Measurements from ENCODE around the gene CPE. TPM values are rescaled to one million over a fixed set of nuclear protein-coding genes. Genes with fewer than 3 reads are reported as not detected.

Gene CPE
- total RNA-seq, 6 experiments from 2014 or later, result 0.09 TPM; not detected in 5

DNA sequence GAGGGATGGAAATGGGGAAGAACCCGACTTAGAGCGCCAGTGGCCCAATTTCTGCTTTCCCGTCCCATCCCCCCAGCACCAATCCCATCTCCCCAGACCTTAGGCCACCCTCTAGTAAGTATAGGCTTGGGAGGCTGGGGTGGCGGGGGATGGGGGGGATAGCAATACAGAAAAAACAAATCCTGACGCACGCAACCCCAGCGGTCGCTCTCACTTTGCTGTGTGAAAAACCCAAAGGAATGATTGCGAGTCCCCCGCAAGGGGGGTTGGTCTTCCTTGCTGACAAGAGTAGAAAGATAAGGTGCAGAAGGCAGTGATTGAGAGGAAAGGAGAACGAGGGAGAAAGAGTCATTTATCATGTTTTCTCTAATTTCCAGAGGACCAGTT, 863 bp downstream of the CPE start:
- Mint-ChIP-seq H3K4me3 (no peak overlapping the region), H3K9me3 (no peaks in the 10 kb centered on the region; the same call in 1 of the 2 replicates), H3K27me3 (ENCODE audit: insufficient read depth) (peaks cover 8% of the 10 kb centered on the region; the same call in 1 of the 2 replicates), H3K36me3 (ENCODE audit: low read depth) (no peaks in the 10 kb centered on the region), H3K27ac (no peak overlapping the region), H3K4me1 (ENCODE audit: low read depth) (no peaks in the 10 kb centered on the region)
- no peak for DNase-seq
- TF ChIP-seq, protein P1, sequence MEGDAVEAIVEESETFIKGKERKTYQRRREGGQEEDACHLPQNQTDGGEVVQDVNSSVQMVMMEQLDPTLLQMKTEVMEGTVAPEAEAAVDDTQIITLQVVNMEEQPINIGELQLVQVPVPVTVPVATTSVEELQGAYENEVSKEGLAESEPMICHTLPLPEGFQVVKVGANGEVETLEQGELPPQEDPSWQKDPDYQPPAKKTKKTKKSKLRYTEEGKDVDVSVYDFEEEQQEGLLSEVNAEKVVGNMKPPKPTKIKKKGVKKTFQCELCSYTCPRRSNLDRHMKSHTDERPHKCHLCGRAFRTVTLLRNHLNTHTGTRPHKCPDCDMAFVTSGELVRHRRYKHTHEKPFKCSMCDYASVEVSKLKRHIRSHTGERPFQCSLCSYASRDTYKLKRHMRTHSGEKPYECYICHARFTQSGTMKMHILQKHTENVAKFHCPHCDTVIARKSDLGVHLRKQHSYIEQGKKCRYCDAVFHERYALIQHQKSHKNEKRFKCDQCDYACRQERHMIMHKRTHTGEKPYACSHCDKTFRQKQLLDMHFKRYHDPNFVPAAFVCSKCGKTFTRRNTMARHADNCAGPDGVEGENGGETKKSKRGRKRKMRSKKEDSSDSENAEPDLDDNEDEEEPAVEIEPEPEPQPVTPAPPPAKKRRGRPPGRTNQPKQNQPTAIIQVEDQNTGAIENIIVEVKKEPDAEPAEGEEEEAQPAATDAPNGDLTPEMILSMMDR (IDR thresholded peaks at IDR 0.05), result no peak

DNA sequence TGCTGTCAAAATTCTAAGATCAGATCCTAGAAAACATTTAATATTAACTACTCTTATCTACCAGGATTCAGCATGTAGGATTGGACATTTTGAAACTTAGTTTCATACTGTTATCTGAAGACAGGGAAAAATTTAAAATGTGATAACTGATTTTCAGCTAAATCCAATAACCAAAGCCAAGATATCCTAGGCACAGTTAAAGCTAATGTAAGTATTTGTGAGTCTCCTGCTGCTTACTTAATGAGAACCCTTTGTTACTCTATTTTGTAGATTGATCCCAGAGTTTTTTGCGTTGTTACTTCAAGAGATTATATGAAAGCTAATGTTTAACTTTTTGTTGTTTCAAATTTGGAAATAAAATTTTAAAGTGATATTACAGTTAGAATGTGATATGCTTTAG, 2.0 kb downstream of the CPE start:
- no peaks in the 10 kb centered on the region for H3K4me1 Mint-ChIP-seq (ENCODE audit: low read depth)

DNA sequence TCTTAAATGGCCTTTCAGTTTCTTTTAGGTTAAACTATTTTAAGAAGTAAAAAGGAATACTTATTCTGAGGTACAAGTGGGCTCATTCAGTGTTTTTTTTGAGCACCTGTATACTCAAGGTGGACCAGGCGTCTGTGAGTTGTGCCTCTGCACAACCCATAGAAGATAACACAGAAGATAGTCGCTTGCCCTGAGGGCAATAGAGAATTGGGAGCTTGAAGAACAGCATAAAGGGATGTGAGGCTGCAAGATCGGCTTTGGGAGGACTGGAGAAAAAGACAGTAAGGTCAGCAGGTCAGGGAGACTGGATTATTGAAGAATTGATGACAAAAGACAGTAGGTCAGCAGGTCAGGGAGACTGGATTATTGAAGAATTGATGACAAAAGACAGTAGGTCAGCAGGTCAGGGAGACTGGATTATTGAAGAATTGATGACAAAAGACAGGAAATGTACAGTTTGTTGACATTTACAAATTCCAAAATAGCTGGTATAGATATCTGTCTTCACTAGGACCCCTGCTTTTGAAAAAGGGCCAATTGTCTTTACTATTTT, 3.1 kb downstream of the CPE start:
- H3K4me1 Mint-ChIP-seq (ENCODE audit: low read depth), result no peaks in the 10 kb centered on the region
- TF ChIP-seq, protein P1 (IDR thresholded peaks at IDR 0.05), result no peak
- H3K4me3 Mint-ChIP-seq, result no peak overlapping the region
- H3K27ac Mint-ChIP-seq, result no peak overlapping the region
- peaks cover 9% of the 10 kb centered on the region; the same call in 1 of the 2 replicates for H3K27me3 Mint-ChIP-seq (ENCODE audit: insufficient read depth)
- DNase-seq, result no peak
- no peaks in the 10 kb centered on the region for H3K36me3 Mint-ChIP-seq (ENCODE audit: low read depth)
- no peaks in the 10 kb centered on the region; the same call in 1 of the 2 replicates for H3K9me3 Mint-ChIP-seq

More for the DNA sequence above, 2.0 kb downstream of the CPE start:
- no peak for DNase-seq
- Mint-ChIP-seq H3K27ac (no peak overlapping the region), H3K27me3 (ENCODE audit: insufficient read depth) (peaks cover 8% of the 10 kb centered on the region; the same call in 1 of the 2 replicates), H3K9me3 (no peaks in the 10 kb centered on the region; the same call in 1 of the 2 replicates), H3K4me3 (no peak overlapping the region), H3K36me3 (ENCODE audit: low read depth) (no peaks in the 10 kb centered on the region)
- TF ChIP-seq, protein P1 (IDR thresholded peaks at IDR 0.05), result no peak

- no peak for DNase-seq
- H3K9me3 Mint-ChIP-seq, result no peaks in the 10 kb centered on the region; the same call in 1 of the 2 replicates
- TF ChIP-seq, protein P1 (IDR thresholded peaks at IDR 0.05), result no peak
- peaks cover 14% of the 10 kb centered on the region; the same call in 1 of the 2 replicates for H3K27me3 Mint-ChIP-seq (ENCODE audit: insufficient read depth)
- H3K4me3 Mint-ChIP-seq, result no peak overlapping the region
- no peaks in the 10 kb centered on the region for H3K4me1 Mint-ChIP-seq (ENCODE audit: low read depth)
- H3K27ac Mint-ChIP-seq, result no peak overlapping the region
- no peaks in the 10 kb centered on the region for H3K36me3 Mint-ChIP-seq (ENCODE audit: low read depth)
Observed at GRCh38 chr4:165382640-165383039, 3.8 kb downstream of the CPE start.

- H3K36me3 Mint-ChIP-seq (ENCODE audit: low read depth), result no peaks in the 10 kb centered on the region
- no peak for DNase-seq
- TF ChIP-seq, protein P1 (IDR thresholded peaks at IDR 0.05), result no peak
- H3K9me3 Mint-ChIP-seq, result no peaks in the 10 kb centered on the region; the same call in 1 of the 2 replicates
- peaks cover 12% of the 10 kb centered on the region; the same call in 1 of the 2 replicates for H3K27me3 Mint-ChIP-seq (ENCODE audit: insufficient read depth)
- no peak overlapping the region for H3K27ac Mint-ChIP-seq
- H3K4me1 Mint-ChIP-seq (ENCODE audit: low read depth), result no peaks in the 10 kb centered on the region
- H3K4me3 Mint-ChIP-seq, result no peak overlapping the region
Observed at GRCh38 chr4:165383591-165384073, 4.8 kb downstream of the CPE start.

Measured in HFFc6 (cell line).